HG03196 (cell line): ENCODE measurements around the gene KRTCAP2.

Experiments used
- ATAC-seq: cut with Tn5 transposase; IDR thresholded peaks from one replicate; pipeline ENCODE4 v1.9.1; 2021; ENCODE audit not compliant: unreplicated experiment

KRTCAP2 gene

GRCh38 chr1:155120253-155120652 lies 52.9 kb downstream of the KRTCAP2 start:
- no peak for ATAC-seq
